Endodermal cell (in vitro differentiated cells): ENCODE results near the gene POLE. TPM values are rescaled to one million over a fixed set of nuclear protein-coding genes. Genes with fewer than 3 reads are reported as not detected.

Experiments
- DNase-seq: peaks from one replicate; pipeline ENCODE4 v3.0.0-alpha.2; 2017
- H3K27ac ChIP-seq: 2 replicates; pipeline ENCODE4 v1.5.1; 2013; ENCODE audit warnings: mild to moderate bottlenecking, low read depth, low read length, moderate library complexity
- H3K27me3 ChIP-seq: 2 replicates; pipeline ENCODE4 v1.6.1; 2013; ENCODE audit warnings: mild to moderate bottlenecking, low read length, moderate library complexity; ENCODE audit not compliant: insufficient read depth, control insufficient read depth, poor library complexity, severe bottlenecking
- H3K36me3 ChIP-seq: 2 replicates; pipeline ENCODE4 v1.7.0; 2013; ENCODE audit warnings: mild to moderate bottlenecking, low read length, moderate library complexity; ENCODE audit not compliant: control insufficient read depth, insufficient read depth
- H3K4me1 ChIP-seq: one replicate; pipeline ENCODE4 v1.7.0; 2013; ENCODE audit warnings: low read length; ENCODE audit not compliant: control insufficient read depth, insufficient read depth
- H3K4me3 ChIP-seq: 2 replicates; pipeline ENCODE4 v1.5.1; 2013; ENCODE audit warnings: mild to moderate bottlenecking, low read length, moderate library complexity
- H3K9ac ChIP-seq: 2 replicates; pipeline ENCODE4 v1.6.1; 2013; ENCODE audit warnings: mild to moderate bottlenecking, low read length, moderate library complexity; ENCODE audit not compliant: poor library complexity, severe bottlenecking; ENCODE audit errors: extremely low read depth
- H3K9me3 ChIP-seq: 2 replicates; pipeline ENCODE4 v1.6.1; 2013; ENCODE audit warnings: mild to moderate bottlenecking, low read length, moderate library complexity; ENCODE audit not compliant: control insufficient read depth
- H3K27ac Mint-ChIP-seq: 2 replicates; pipeline ENCODE4 v1.8.0; 2020; ENCODE audit warnings: mixed read lengths
- H3K27me3 Mint-ChIP-seq: 2 replicates; pipeline ENCODE4 v1.8.0; 2021; ENCODE audit warnings: mild to moderate bottlenecking, mixed read lengths; ENCODE audit not compliant: insufficient read depth
- H3K36me3 Mint-ChIP-seq: 2 replicates; pipeline ENCODE4 v1.8.0; 2020; ENCODE audit warnings: low read depth, mixed read lengths
- H3K4me1 Mint-ChIP-seq: 2 replicates; pipeline ENCODE4 v1.8.0; 2020; ENCODE audit warnings: mixed read lengths
- H3K4me3 Mint-ChIP-seq: 2 replicates; pipeline ENCODE4 v1.8.0; 2020; ENCODE audit warnings: mild to moderate bottlenecking, moderate library complexity, mixed read lengths
- H3K9me3 Mint-ChIP-seq: 2 replicates; pipeline ENCODE4 v1.8.0; 2020; ENCODE audit warnings: mild to moderate bottlenecking, mixed read lengths
- WGBS, 2 experiments: methylation state at CpG; one replicate each; pipeline versions ENCODE4 v1.1.5 to v1.1.7; 2013; ENCODE audit warnings: missing lambda C conversion rate in 2 of 2, mixed read lengths in 1 of 2; ENCODE audit not compliant: insufficient coverage in 1 of 2, insufficient read length in 1 of 2; 5-methylcytosine and 5-hydroxymethylcytosine counted together
- total RNA-seq, 2 donors: library from RNA; stranded (reverse); fragmentation: NEBNext Ultra II Directional in 1 of 2; extraction: Animal tissue kit (Norgen Biotek cat#: 25700) in 1 of 2; gene quantifications; 2 replicates in 1 of 2; 3 replicates in 1 of 2; pipeline ENCODE4 v1.2.1, GENCODE V29; 2021
- TF ChIP-seq, protein P1 (sequence below): fragments of 200-600 bp; sonication (generic); conservative IDR thresholded peaks from 2 replicates; pipeline ENCODE4 v1.5.0; 2021; ENCODE audit warnings: antibody characterized with exemption, mild to moderate bottlenecking

The POLE gene
- total RNA-seq, 2 donors from 2014 or later = 165 to 212 TPM

DNA sequence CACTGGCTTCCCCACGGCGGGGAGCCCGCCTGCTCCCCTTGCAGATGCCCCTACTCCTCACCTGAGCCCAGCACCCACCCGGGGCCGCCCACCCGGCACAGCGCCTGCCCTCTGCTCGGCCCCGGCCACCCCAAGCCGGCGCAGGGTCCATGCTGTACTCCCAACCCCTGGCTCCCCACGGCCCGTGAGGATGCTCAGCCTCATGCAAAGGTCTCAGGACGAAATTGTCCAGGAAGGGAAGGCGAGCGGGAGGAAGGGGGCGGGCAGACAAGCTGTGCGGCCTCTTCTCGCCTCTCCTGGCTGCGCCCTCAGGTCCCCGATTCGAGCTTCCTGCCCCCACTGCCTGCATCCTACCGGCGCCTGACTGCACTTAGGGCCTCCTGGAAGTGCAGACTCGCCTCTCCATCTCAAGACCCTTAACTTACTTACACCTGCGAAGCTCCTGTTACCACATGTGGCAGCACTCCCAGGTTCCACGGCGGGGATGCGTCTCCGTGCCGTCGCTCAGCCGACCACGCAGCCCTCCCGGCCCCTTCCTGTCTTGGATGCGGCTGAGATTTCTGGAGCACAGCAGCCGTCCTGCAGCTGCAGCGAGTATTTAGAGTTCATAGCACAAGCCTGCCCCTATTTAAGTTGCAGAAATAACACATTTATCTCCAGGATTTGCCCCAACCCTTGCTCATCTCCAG lies 94.7 kb downstream of the POLE start:
- H3K4me1 Mint-ChIP-seq = no peaks in the 10 kb centered on the region
- no peak overlapping the region for H3K9ac ChIP-seq
- DNase-seq = no peak
- 81 to 85% methylated on average over 23 to 38 of the region's 38 CpGs for WGBS, 2 experiments
- H3K4me3 Mint-ChIP-seq = no peak overlapping the region
- peaks cover 94% of the 10 kb centered on the region for H3K27me3 ChIP-seq
- H3K27ac Mint-ChIP-seq = no peak overlapping the region
- H3K27ac ChIP-seq = no peak overlapping the region
- TF ChIP-seq, protein P1, sequence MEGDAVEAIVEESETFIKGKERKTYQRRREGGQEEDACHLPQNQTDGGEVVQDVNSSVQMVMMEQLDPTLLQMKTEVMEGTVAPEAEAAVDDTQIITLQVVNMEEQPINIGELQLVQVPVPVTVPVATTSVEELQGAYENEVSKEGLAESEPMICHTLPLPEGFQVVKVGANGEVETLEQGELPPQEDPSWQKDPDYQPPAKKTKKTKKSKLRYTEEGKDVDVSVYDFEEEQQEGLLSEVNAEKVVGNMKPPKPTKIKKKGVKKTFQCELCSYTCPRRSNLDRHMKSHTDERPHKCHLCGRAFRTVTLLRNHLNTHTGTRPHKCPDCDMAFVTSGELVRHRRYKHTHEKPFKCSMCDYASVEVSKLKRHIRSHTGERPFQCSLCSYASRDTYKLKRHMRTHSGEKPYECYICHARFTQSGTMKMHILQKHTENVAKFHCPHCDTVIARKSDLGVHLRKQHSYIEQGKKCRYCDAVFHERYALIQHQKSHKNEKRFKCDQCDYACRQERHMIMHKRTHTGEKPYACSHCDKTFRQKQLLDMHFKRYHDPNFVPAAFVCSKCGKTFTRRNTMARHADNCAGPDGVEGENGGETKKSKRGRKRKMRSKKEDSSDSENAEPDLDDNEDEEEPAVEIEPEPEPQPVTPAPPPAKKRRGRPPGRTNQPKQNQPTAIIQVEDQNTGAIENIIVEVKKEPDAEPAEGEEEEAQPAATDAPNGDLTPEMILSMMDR = no peak
- no peaks in the 10 kb centered on the region for H3K36me3 ChIP-seq
- no peaks in the 10 kb centered on the region for H3K9me3 ChIP-seq
- H3K9me3 Mint-ChIP-seq = peaks cover 6% of the 10 kb centered on the region
- H3K4me3 ChIP-seq = no peak overlapping the region
- H3K27me3 Mint-ChIP-seq = peaks cover 96% of the 10 kb centered on the region
- H3K4me1 ChIP-seq = no peaks in the 10 kb centered on the region
- no peaks in the 10 kb centered on the region for H3K36me3 Mint-ChIP-seq

DNA sequence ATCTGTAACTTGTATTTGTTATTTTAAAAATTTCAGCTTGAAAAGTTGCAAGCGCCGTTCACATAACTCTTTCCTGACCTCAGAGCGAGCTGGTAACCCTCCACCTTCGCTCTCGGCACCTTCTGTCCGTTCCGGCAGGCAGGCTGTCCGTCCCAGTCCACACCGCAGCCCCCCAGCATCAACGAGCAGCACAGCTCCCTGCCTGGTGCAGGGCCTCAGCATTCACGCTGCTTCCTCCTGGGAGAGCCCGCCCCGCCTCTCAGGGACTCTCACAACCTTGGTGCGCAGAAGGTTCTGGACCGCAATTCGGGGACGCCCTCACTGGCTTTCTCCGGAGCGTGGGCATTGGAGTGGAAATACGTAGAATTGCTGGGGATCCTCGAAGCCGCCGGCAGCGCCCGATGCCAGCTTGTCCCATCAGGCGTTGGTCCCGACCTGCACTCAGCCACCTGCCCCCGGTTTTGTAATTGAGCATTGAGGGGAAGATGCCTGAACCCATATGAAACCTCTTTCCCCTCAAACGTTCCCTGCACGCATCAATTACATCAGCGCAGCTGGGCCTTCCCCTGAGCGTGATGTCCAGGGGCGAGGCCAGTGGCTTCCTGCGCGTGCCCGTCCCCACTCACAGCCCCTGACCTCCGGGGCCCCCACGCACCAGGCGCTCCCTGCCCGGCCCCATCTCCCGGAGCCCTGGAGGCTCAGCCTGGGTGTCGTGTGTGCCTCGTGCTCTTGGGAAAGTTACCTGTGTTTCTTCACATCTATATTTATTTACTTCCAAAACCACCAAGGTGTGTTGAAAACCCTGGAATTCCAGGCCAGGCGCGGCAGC lies 95.8 kb downstream of the POLE start:
- H3K9ac ChIP-seq = no peak overlapping the region
- no peaks in the 10 kb centered on the region for H3K36me3 ChIP-seq
- H3K27me3 ChIP-seq = peaks cover 95% of the 10 kb centered on the region
- Mint-ChIP-seq H3K9me3 (peaks cover 6% of the 10 kb centered on the region), H3K36me3 (no peaks in the 10 kb centered on the region), H3K4me1 (no peaks in the 10 kb centered on the region), H3K27me3 (peaks cover 96% of the 10 kb centered on the region), H3K27ac (no peak overlapping the region), H3K4me3 (no peak overlapping the region)
- TF ChIP-seq, protein P1 = no peak
- H3K4me1 ChIP-seq = no peaks in the 10 kb centered on the region
- WGBS, 2 experiments = 90 to 93% methylated on average over 34 to 45 of the region's 45 CpGs
- no peak overlapping the region for H3K4me3 ChIP-seq
- H3K9me3 ChIP-seq = no peaks in the 10 kb centered on the region
- no peak overlapping the region for H3K27ac ChIP-seq
- DNase-seq = no peak

DNA sequence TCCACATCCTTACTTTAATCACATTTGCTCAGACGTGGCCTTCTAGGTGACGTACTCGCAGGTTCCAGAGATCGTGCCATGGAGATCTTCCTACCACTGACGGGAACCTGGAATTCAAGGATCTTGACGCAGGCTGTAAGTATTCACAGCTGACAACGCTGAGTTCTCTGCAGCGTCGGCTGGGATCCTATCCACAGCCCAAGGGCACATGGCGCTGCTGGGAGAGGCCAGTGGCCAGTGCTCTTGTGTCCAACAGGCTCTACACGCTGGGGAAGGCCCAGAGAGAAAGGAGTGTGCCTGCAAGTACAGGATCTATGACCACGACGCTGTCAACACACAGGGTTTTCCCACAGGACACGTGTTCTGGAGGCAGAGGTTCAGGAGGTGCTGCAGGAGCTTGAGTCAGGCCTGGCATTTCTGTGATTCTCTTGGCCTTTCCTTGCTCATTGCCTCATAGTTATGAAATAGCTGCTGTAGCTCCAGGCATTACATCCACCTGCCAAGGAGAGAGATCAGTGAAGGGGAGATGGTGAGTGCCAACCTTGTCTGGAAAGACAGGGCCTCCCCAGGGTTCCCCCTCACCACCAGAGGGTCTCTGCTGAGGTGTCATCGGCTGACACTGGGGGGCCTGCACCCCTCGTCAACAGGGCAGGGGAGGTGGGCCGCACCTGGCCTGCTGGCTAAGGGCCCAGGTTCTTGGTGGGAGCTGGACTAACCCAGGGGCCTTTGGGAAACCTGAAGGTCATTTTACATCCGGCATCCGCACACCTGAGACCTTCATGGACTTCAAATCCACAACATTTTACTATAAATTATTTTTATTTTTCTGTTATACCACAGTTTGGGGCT lies 98.1 kb downstream of the POLE start:
- no peaks in the 10 kb centered on the region for H3K9me3 ChIP-seq
- Mint-ChIP-seq H3K4me1 (no peaks in the 10 kb centered on the region), H3K27me3 (peaks cover 98% of the 10 kb centered on the region), H3K9me3 (peaks cover 5% of the 10 kb centered on the region), H3K27ac (no peak overlapping the region), H3K36me3 (peaks cover 2% of the 10 kb centered on the region), H3K4me3 (no peak overlapping the region)
- TF ChIP-seq, protein P1 = no peak
- 88 to 90% methylated on average over 10 to 19 of the region's 19 CpGs for WGBS, 2 experiments
- no peak overlapping the region for H3K27ac ChIP-seq
- H3K4me3 ChIP-seq = no peak overlapping the region
- H3K4me1 ChIP-seq = no peaks in the 10 kb centered on the region
- H3K27me3 ChIP-seq = peaks cover 99% of the 10 kb centered on the region
- no peak overlapping the region for H3K9ac ChIP-seq
- H3K36me3 ChIP-seq = no peaks in the 10 kb centered on the region
- no peak for DNase-seq
